Prostate gland (tissue), 2 donors: ENCODE measurements around the gene CYP1A1.

Source experiments
- POLR2A ChIP-seq: fragments of 450-650 bp; IDR thresholded peaks from one replicate; pipeline ENCODE4 v1.6.1; 2016; ENCODE audit warnings: antibody characterized with exemption, mild to moderate bottlenecking
- POLR2AphosphoS5 ChIP-seq: sonication (generic); formaldehyde crosslinking; IDR thresholded peaks from one replicate; pipeline ENCODE4 v1.6.1; 2017; ENCODE audit warnings: antibody characterized with exemption
- TF ChIP-seq, protein P1 (sequence below), 4 experiments: fragments of 200-600 bp in 2 of 4; fragments of 450-650 bp in 2 of 4; sonication (generic) in 2 of 4; IDR thresholded peaks; 1 replicate in 3 of 4; 2 replicates in 1 of 4; pipeline ENCODE4 v1.5.1; 2016 to 2019; ENCODE audit warnings: antibody characterized with exemption in 4 of 4, mild to moderate bottlenecking in 2 of 4, moderate library complexity in 2 of 4

DNA sequence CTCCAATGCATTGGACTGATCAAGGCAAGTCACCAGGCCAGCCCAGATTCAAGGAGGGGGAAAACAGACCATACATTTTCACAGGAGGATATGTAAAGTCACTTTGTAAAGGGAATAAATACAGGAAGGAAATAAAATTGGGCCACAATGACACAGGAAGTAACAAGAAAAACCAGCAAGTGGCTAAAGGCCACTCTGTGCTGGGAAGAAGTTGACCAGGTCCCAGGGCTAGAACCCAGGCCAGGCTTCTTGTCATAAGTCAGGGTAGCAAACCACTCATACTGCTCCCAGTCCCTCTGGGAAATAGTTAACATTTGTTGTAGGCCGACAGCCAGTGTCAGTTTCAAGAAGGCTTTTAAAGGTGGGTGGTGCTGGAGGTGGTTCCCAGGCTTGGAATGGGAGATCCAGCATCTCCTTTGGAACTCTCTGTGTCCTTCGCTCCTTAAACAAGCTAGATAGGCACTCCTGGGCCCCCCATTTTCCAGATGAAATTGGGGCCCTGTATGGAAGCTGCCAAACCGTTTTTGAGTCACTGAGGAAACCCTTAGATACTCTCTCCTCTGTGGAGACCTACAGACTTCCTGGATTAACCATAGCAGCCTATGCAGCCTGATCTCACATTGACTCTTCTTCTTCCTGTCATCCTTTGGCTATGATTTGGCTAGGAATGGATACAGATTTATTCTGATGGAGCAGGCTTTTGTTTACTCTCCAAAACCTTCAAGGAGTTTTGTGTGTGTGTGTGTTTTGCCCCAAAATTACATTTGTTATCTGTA lies 14.8 kb downstream of the CYP1A1 start:
- TF ChIP-seq, protein P1, sequence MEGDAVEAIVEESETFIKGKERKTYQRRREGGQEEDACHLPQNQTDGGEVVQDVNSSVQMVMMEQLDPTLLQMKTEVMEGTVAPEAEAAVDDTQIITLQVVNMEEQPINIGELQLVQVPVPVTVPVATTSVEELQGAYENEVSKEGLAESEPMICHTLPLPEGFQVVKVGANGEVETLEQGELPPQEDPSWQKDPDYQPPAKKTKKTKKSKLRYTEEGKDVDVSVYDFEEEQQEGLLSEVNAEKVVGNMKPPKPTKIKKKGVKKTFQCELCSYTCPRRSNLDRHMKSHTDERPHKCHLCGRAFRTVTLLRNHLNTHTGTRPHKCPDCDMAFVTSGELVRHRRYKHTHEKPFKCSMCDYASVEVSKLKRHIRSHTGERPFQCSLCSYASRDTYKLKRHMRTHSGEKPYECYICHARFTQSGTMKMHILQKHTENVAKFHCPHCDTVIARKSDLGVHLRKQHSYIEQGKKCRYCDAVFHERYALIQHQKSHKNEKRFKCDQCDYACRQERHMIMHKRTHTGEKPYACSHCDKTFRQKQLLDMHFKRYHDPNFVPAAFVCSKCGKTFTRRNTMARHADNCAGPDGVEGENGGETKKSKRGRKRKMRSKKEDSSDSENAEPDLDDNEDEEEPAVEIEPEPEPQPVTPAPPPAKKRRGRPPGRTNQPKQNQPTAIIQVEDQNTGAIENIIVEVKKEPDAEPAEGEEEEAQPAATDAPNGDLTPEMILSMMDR (IDR thresholded peaks at IDR 0.05): no peak
- no peak for TF ChIP-seq POLR2AphosphoS5
- no peak for TF ChIP-seq POLR2A
